NCI-H1694 treated with DMSO at 0.1 percent for 48 hours (cell line): ENCODE data around the gene IFITM5.

ENCODE experiments used
- DNase-seq: peaks from one replicate; lab custom pipeline; 2025; lab: John Stamatoyannopoulos, UW

The IFITM5 gene

DNA sequence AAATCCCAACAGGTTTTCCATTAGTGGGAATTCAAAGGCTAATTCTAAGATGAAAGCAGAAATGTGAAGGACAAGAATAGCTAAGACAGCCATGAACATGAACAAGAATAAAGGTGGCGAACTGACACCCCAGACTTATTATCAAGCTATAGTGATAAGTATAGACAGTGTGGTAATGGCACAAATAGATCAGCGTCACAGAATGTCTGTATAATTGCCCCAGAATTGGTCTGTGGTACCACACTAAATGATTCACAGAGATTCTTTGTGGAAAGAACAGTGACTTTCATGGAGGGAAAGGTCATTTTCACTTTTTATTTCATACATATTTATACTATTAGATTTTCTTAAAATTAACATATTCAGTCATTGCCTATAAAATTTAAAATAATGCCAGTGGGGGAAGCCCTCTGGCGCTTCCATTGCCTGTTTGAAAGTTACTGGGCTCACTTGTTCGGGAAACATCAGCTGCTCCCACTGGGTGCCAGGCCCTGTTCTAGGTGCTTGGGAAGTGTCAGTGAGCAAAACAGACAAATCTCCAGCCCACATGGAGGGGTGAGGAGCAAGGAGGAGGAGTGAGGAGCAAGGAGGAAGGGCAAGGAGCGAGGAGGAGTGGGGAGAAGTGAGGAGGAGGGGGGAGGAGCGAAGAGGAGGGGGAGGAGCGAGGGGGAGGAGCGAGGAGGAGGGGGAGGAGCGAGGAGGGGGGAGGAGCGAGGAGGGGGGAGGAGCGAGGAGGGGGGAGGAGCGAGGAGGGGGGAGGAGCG lies 32.5 kb downstream of the IFITM5 start:
- DNase-seq = no peak

DNA sequence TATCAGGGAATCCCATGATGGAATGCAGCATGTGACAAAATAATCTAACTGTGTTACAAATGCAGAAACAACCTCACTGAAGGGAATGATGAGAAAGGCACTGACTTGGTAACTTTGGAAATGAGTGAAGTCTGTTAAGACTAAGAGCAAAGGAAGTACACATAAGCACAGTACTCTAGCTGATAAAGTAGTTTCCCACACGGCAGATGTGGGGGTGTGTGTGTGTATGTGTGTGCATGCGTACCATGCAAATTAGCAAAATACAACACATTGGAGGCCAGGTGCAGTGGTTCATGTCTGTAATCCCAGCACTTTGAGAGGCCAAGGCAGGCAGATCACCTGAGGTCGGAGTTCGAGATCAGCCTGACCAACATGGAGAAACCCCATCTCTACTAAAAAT lies 37.7 kb downstream of the IFITM5 start:
- DNase-seq = no peak

DNA sequence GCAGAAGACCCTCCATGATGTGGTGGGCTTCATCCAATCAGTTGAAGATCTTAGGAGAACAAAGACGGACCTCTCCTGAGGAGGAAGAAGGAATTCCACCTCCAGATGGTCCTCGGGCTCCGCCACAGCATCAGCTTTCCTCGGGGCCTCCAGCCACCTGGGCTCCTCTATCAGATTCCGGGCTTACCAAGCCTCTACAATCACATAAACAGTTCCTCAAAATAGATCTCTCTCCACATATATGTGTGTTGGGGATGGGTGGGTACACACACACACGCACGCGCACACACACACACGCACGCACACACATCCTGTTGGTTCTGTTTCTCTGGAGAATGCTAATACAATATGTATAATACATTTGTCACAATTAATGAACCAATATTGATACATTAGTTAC lies 39.9 kb downstream of the IFITM5 start:
- DNase-seq = no peak

DNA sequence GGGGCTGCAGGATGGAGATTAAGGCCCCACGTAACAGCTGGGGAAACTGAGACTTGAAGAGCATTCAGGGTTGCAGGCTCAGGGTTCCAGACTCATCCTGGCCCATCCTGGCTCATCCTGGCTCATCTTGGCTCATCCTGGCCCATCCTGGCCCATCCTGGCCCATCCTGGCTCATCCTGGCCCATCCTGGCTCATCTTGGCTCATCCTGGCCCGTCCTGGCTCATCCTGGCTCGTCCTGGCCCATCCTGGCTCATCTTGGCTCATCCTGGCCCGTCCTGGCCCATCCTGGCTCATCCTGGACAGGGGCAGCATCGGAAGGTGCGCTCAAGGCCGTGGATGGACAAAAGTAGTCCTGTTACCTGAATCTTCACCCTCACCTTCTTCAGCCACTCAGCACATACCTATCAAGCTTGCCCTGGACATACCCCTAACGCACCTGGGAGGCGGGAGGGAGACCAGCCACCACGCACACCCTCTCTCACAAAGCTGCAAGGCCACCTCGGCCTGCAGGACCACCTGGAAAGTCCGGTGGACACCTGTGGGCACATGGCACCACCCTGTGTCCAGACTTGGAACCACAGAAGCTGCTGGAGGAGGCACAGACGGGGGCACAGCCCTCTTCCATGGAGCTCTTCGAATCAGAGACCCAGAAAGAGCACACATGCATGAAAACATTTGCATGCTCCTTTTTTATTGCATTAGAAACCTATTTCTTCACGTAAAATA lies 41.4 kb downstream of the IFITM5 start:
- no peak for DNase-seq

DNA sequence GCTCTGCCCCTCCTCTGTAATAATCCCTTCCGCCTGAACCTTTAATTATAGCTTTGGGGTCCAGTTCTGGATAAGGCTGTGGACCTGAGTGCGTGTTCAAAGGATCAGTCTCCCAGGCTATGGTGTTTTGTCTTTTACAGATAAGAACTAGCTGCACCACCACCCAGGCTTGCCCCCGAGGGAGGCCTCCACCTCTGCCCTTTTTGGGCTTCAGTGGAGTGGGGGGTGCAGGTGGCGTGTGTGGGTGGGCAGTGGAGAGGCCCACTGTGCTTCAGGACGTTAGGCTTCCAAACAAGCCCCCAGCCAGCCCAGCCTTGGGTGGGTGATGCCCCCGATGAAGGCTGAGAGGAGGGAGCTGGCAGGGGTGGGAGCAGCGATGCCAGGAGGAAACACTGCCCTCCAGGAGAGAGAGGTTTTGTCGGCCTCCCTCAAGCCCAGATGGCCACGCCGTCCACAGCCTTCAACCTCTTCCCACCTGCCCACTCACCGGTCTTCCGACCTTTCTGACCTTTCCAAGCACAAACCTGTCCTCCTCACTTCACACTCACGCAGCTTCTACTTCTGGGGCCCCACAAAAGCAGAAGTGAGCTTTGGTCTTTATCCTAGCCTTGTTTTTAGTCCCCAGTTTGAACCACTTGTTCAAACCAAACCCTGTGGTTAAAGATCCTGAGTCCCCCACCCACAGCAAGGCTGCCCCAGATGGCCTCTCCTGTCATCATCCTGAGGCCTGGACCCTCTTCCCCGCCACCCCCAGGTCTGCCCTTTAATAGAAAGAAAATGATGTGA lies 42.2 kb downstream of the IFITM5 start:
- DNase-seq = no peak

DNA sequence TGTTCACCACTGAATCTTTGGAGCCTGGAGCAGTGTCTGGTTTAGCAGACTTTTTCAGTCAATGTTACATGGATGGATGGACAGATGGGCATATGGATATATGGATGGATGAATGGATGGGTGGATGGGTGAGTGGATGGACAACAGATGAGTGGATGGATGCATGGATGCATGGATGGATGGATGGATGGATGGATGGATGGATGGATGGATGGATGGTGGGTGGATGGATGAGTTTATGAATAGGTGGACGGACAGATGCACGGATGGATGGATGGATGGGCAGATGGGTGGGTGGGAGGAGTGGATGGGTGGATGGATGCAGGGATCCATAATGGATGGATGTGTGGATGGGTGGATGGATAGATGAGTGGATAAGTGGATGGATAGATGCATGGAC lies 43.5 kb downstream of the IFITM5 start:
- no peak for DNase-seq

DNA sequence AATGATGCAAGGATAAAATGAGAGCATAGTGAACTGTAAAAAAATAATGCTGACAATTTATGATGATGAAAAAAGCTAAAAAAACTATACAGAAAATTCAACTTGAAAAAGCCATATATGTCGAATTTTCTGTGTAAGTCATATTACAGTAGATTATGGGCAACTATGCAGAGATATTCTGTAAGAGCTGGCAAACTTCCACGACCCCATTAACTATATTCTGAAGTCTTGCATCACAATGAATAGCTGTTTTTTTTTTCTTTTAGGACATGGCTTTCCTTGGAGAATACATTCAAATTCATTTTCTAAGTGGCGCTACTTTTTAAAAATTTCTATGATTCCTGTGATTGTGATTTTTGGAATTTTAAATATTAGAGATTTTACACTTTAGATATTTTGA lies 44.1 kb downstream of the IFITM5 start:
- no peak for DNase-seq

DNA sequence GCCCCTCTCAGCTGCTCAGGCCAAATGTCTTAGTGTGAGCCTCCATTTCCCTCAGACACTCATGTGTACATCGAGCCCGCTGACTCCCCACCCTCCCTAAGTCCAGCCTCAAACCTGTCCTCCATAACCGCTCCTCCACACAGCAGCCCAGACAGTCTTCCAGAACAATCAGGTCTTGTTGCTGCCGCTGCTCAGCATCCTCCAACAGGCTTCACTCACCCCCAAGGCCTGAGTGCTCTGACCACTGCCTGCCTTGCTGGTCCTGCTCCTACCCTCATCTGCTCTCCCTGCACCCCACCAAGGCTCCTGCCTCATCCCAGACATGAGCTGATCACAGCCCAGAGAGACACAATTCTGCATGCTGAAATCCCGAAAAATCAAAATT lies 45.4 kb downstream of the IFITM5 start:
- DNase-seq = no peak

DNA sequence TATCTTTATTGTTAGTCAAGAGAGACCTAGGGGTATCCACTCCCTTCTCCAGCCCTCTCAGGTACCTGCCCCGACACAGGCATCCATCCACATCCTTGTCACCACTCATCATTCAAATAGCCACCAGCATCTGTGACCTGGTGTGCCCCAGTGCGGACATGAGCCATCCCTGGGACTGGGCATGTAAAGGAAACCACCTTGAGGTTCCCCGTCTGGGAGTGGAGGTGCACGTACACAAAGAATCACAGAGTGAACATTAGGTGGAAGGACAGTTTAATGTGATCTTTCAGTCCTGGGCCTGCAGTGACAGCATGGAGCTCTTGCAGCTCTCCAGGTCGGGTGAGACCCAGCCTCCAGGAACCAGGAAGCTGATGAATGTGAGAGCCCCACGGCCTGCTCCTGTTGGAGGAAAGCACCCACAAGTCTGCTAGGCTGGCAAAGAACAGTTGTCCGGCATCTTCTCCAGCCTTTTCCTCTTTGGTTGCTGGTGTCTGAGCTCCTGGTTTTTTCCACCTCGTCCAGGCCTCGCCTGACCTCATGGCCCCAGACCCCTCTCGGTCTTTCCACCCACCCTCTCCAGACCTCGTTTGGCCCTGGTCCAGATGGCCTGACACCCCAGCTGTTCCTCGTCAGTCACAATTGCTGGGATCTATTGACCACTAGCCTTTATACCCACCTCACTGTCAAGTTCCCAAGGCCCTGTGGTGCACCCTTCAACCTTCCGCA lies 46.0 kb downstream of the IFITM5 start:
- DNase-seq = no peak

DNA sequence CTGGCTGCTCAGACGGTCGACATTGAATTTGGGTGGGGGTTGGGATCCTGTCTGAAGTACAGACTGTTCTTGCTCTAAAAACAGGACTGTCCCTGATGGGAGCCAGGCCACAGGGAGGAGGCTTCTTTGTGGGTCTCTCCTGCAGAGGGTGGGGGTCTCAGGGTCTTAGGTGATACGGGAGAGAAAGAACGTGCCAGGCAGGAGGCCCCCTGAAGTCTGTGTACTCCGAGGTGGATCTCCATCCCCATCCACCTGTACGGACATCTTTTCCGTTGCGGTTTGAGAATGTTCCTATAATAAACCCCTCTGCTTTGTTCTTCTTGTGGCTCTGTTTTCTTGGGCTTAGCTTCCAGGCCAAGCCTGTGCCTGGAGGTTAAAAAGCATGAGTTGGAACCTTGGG lies 46.7 kb downstream of the IFITM5 start:
- no peak for DNase-seq

DNA sequence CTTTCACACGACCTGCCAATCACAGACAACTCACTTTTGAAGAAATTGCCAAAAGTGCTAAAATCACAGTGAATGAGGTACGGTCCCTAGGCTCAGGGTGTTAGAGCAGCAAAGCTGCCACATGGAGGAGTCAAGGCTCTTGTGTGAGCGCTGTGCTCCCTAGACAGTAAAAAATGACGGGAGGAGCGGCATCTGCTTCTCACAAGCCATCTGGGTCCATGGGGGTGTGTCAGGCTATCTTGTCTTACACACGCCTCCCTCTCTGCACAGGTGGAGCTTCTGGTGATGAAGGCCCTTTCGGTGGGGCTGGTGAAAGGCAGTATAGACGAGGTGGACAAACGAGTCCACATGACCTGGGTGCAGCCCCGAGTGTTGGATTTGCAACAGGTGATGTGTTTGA lies 47.8 kb downstream of the IFITM5 start:
- DNase-seq = no peak

DNA sequence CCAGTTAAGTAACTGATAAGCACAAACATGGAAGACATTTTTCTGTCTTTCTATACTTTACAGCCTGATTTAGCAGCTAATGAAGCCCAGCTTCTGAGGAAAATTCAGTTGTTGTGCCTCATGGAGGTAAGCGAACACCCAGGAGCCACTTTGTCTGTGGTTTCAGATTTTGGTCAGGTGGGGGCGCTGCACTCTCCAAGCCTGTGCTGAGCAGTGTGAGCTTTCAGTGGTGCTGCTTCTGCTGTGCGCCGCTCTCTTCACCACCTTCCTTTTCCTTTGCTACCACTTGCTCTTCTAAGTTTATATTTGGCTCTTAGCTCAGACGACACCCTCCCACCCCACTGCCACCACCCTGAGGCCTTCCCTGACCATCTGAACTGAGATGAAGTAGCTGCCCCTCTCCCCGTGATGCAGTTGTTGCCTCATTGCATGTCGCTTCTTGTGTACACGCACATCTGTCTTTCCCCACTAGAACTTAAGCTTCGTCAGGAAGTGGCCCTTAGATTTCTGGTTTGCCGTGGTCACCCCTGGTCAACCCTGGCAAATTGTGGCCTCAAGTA lies 48.5 kb downstream of the IFITM5 start:
- DNase-seq = peak; percentile 51

DNA sequence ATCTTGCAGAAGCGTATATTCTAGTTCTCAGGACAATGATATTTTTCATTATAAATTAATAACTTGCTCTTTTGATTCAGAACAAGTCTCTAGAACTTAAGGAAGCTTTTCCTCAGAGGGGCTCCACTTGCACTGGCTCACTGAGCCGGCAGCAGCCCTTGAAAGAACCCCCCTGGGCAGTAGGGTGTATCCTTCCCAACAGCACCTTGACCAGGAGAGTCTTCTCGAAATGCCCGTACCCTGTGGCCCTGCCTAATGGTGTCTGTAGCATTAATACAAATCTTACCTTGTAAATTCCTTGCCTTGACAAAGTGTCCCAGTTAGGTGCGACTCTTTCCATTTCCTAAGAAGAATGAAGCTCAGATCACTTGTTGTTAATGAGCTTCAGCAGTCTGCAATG lies 49.1 kb downstream of the IFITM5 start:
- DNase-seq = no peak

DNA sequence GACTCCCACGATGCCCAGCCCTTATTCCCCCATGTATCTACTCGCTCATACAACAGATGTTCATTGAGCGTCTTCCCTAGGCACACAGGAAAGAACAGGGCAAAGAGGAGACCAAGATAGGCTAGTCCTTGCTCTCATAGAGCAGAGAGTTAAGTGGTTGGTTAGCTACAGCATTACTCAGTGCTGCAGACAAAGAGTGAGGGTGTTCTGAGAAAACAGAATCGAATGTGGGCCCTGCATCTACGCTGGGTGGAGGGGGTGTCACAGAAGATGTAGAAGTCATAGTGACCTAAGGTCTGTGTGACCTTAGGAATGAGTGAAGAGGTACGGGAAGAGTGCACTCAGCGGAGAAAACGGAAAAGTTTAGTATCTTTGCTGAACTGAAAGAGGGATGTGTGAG lies 50.3 kb downstream of the IFITM5 start:
- DNase-seq = no peak
